Fibroblast of mammary gland (primary cell): ENCODE data around the gene MTF1.
"Not testable (repeated sequence)": the region's sequence is repeated elsewhere in the genome, so short reads cannot be mapped to it uniquely, and the experiment has no call there.

Experiments
- DNase-seq: peaks from one replicate; pipeline ENCODE4 v3.0.0-alpha.2; 2010; ENCODE audit warnings: low read depth
- H3K4me3 ChIP-seq: 2 replicates; pipeline ENCODE4 v1.5.1; 2011; ENCODE audit warnings: low read depth, mild to moderate bottlenecking, low read length, moderate library complexity; ENCODE audit not compliant: control insufficient read depth
- TF ChIP-seq, protein P1 (sequence below): conservative IDR thresholded peaks from 2 replicates; pipeline ENCODE4 v1.5.1; 2011; ENCODE audit warnings: low read depth, low read length, inconsistent platforms; ENCODE audit not compliant: control insufficient read depth, insufficient read depth

MTF1 gene

DNA sequence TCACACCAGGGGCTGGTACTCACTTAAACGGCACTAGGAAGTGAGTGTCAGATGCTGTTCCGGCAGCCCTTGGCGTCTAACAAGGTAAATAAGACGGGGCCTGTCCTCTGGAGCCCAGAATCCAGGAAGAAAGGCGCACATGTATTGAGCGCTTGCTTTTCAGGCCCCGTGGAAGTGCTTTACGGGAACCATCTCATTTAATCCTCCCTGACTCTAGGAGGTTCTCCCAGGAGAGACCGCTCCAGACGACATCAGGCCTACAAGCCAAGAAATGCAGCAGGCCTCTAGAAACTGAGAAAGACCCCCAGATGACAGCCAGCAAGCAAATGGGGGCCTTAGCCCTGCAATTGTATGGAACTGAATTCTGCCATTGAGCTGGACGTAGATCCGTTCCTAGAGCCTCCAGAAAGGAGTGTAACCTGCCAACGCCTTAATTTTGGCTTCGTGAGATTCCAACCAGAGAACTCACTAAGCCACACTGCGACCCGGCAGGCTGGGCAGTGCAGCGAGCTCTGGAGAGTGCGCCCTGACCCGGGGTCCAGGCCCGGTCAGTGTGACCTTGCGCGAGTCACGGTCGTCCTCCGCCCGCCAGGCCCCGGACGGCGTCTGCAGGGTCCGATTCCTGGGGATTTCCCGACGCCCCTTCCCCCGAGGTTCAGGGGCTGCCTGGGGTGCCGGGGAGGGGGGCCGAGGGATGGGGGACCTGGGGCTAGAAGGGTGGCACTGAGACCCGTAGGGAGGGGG is 66.3 kb downstream of the MTF1 start:
- DNase-seq: no peak
- H3K4me3 ChIP-seq: no peak overlapping the region
- TF ChIP-seq, protein P1, sequence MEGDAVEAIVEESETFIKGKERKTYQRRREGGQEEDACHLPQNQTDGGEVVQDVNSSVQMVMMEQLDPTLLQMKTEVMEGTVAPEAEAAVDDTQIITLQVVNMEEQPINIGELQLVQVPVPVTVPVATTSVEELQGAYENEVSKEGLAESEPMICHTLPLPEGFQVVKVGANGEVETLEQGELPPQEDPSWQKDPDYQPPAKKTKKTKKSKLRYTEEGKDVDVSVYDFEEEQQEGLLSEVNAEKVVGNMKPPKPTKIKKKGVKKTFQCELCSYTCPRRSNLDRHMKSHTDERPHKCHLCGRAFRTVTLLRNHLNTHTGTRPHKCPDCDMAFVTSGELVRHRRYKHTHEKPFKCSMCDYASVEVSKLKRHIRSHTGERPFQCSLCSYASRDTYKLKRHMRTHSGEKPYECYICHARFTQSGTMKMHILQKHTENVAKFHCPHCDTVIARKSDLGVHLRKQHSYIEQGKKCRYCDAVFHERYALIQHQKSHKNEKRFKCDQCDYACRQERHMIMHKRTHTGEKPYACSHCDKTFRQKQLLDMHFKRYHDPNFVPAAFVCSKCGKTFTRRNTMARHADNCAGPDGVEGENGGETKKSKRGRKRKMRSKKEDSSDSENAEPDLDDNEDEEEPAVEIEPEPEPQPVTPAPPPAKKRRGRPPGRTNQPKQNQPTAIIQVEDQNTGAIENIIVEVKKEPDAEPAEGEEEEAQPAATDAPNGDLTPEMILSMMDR: no peak

DNA sequence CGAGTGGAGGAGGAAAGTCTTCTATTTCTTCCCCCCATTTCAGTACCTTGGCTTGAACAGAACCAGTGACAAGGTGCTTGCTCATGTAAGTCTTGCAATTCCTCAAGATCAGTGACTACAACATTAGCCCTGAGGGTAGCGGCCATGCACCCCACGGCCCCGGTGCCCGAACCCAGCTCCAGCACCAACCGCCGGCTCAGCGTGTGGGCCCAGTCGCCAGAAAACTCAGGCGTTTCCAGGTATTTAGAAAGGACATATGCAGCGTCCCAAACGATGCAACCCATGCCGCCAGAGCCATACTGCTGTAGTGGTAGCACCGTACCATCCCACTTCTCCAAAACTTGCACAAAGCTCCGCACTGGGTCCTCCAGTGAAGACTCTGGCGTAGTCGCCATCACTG is 76.9 kb downstream of the MTF1 start:
- DNase-seq: no peak
- H3K4me3 ChIP-seq: no peak overlapping the region
- TF ChIP-seq, protein P1: no peak

DNA sequence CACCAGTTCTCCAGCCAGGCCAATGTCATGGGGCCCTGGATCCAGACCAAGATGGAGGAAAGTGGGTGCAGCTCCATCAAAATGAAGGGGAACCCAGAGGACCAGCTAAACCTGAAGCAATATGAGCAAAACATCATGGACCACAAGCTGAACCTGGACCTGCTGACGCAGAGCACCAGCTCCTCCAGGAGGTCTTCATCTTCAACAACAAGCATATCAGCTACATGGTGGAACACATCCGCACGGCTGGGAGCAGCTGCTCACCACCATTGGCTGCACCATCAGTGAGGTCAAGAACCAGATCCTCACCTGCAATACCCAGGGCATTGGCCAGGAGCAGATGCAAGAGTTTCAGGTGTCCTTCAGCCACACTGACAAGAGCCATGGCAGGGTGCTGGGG is 80.7 kb downstream of the MTF1 start:
- no peak overlapping the region for H3K4me3 ChIP-seq
- TF ChIP-seq, protein P1: no peak
- no peak for DNase-seq

DNA sequence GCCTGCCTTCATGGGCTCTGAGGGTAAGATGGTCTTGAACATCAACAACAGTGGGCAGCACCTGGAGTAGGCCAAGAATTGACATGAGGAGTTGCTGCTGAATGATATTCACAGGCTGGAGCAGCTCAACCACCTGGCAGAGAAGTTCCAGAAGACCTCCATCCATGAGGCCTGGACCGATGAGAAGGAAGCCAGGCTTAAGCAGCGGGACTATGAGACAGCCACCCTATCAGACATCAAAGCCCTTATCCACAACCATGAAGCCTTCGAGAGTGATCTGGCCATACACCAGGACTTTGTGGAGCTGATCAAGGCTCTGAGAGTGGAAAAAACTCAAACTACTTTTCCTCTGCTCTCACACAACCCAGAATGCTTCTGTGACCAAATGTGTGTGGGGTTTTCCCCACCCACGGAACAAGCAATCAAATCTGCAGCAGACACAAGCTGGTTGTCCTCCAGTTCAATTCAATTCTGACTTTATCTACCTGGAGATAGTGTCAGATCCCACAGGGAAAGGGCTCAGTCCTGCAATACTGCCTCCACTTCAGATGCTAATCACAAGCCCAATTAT is 82.4 kb downstream of the MTF1 start:
- TF ChIP-seq, protein P1: no peak
- H3K4me3 ChIP-seq: no peak overlapping the region
- DNase-seq: no peak

DNA sequence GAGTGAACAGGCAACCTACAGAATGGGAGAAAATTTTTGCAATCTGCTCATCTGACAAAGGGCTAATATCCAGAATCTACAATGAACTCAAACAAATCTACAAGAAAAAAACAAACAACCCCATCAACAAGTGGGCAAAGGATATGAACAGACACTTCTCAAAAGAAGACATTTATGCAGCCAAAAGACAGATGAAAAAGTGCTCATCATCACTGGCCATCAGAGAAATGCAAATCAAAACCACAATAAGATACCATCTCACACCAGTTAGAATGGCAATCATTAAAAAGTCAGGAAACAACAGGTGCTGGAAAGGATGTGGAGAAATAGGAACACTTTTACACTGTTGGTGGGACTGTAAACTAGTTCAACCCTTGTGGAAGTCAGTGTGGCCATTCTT is 88.0 kb downstream of the MTF1 start:
- DNase-seq, H3K4me3 ChIP-seq: not testable (repeated sequence)

DNA sequence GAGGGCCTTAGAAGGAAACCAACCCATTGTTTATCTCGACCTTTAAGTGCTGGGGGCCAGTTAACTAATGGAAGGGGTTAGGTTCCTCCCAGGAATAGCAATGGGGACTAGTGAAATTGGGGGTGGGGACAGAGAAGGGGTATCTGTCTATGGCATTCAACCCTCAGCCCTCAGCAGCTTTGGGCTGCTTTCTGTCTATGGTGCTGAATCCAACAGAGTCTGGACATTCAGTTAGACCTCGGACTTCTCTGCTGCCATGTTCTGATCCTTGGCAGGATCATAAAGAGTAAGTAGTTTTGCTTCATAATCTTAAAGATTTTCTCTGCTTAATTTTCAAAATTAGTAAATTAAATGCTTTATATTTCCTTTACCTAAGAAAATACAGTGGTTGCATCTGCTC is 91.9 kb downstream of the MTF1 start:
- no peak for DNase-seq
- no peak overlapping the region for H3K4me3 ChIP-seq
- TF ChIP-seq, protein P1: no peak

DNA sequence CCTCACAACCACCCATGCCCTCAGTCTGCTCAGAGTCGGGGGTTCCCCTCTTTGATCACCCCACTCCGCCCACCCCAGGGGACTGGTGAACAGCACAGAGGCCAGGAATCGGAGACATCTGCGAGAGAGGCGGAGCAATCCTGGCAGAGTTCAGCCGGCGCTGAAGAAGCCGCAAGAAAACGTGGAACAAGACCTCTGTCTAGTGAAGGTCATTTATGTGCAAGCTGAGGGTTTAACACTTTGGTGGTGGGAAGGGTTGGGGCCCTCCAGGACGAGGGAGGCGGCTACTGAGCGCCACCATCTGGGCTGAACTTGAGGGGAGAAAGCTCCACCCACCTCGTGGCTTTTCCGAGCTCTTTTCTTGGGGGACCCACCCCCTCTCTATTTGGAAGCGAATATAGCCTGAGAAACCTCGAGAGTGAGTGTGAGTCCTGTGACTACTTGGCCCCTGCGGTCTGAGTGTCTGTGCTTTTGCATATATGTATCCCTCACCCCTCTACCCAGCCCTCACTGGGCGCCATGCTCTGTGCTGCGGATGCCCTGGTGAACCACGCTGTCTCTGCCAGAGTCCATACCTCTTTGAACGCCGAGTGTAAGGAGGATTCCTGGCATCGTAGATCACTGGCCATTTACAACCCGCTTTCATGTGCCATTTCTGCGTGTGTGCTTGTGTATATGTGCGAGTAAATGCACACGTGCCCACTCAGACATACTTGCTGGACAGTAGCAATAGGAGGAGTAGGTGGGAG is 93.3 kb downstream of the MTF1 start:
- DNase-seq: no peak
- TF ChIP-seq, protein P1: no peak
- no peak overlapping the region for H3K4me3 ChIP-seq
